HG03135 (cell line): ENCODE results near the gene SOCS2.
"Not testable (repeated sequence)": the region's sequence is repeated elsewhere in the genome, so short reads cannot be mapped to it uniquely, and the experiment has no call there.

Source experiments
- ATAC-seq: cut with Tn5 transposase; IDR thresholded peaks from one replicate; pipeline ENCODE4 v1.9.1; 2021; ENCODE audit warnings: mild to moderate bottlenecking, moderate library complexity; ENCODE audit not compliant: unreplicated experiment

SOCS2 gene

GRCh38 chr12:93592641-93593406 lies 20.3 kb downstream of the SOCS2 start:
- no peak for ATAC-seq

- no peak for ATAC-seq
These were observed 21.4 kb downstream of the SOCS2 start for GRCh38 chr12:93593843-93594242.

- ATAC-seq, result no peak
These were observed 22.4 kb downstream of the SOCS2 start for GRCh38 chr12:93594766-93595311.

DNA sequence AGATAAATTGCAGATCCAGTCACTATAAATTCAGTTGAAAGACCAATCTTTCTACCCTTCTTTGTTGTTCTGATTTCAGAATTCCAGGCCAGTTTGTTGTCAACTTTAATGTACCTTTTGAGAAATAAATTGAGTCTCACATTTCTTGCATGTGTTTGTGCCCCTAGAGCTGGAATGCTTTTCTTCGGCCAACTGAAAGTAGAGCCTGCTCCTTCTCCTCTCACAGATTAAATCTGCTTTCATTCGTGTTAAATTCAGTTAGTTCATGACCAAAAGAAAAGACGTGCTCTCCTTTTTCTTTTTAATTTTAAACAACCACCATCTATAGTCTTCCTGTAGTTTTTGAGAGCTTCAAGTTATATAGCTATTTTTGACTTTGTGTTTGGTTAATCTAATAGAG lies 22.9 kb downstream of the SOCS2 start:
- no peak for ATAC-seq

- no peak for ATAC-seq
These were observed 25.1 kb downstream of the SOCS2 start for GRCh38 chr12:93597608-93598007.

DNA sequence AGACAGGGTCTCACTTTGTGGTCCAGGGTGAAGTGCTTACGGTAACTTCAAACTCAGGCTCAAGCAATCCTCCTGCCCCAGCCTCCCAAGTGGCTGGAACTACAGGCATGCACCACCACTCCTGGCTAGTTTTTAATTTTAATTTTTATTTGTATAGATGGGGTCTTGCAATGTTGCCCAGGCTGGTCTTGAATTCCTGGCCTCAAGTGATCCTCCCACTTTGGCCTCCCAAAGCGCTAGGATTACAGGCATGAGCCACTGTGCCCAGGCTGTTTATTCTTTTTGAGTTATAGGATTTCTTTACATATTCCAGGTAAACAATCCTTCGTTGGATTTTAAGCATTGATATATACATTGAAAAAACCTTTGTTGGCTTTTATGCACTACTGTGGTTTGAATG lies 26.7 kb downstream of the SOCS2 start:
- ATAC-seq, result no peak

DNA sequence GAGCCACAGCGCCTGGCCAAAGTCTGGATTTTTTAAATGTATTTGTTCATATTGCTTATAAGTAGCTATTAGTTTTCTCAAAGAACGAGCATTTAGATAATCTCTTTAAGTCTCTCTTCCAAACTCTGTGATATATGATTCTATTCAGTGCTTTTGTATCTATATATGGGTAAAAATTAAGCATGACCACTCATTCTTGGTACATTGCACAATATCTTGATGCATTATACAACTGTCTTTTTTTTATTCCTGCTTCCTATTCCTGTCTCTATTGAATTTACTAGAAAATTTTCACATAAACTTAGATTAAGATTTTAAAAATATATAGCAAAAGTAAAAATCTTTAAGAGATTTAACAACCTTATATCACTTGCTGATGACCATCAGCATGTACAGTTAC lies 29.1 kb downstream of the SOCS2 start:
- ATAC-seq, result no peak

GRCh38 chr12:93602897-93603668 lies 30.6 kb downstream of the SOCS2 start:
- ATAC-seq, result no peak

DNA sequence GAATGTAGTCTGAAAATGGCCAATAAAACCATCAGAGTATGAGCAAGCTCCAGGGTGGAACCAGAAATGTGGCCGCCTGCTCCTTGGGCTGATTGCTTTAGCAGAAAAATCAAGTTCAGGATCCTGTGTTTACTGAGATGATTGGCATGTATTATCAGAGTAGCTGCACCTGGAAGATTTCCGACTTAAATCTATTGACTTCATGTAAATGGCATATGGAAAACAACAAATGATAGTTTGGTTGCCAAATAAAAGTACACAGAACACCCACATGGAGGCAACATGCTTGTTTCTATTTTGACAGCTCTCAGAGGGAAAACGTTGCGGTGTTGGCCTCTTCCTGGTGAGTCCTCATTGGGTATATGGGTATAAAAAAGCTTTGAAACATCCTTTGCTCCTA lies 31.3 kb downstream of the SOCS2 start:
- no peak for ATAC-seq

- ATAC-seq, result no peak
These were observed 35.8 kb downstream of the SOCS2 start for GRCh38 chr12:93608313-93608712.

DNA sequence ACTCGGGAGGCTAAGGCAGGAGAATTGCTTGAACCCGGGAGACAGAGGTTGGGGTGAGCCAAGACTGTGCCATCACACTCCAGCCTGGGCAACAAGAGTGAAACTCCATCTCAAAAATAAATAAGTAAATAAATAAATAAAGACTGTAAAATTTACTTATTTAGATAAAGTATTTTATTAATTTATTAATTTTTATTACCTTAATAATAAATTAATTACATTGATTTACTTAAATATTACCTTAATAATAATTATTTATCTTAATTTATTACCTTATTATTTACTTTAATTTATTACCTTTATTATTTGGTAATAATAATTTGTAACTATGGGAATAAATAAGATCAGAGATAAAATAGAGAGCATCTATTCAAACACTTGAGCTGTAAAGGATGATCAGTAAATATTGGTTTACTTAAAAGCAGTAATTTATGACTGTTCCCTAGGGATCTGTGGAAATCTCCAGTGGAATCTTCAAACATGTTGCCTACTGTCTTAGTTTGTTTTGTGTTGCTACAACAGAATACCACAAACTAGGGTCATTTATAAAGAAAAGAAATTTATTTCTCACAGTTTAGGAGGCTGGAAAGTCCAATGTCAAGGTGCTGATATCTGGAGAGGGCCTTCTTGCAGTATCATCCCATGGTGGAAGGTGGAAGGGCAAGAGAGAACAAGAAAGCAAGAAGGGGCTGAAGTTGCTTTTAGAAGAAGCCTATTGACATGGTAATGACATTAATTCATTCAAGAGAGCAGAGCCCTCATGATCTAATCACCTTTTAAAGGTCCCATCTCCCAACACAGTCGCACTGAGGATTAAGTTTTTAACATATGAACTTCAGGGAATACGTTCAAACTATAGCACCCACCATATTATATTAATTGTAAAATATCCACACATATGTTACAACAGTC lies 37.1 kb downstream of the SOCS2 start:
- ATAC-seq, result no peak

DNA sequence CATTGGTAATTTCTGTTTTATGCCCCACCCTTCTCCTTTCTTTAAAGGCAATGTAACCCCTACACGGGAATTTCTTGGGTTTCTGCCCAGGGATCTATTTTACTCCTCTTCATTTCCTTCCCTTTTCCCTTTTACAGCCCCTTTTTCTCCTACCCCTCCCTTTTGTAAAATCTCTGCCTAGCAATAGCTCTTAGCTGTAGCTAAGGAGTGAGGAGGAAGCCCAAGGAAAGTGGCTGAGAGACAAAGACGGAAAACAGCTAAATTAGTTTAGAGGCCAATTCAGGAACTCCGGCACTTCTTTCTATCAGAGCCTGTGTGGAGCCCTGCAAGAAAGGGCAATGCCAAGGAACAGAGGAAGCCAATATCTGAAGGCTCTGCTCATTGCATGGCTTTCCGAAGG lies 40.3 kb downstream of the SOCS2 start:
- ATAC-seq, result no peak

DNA sequence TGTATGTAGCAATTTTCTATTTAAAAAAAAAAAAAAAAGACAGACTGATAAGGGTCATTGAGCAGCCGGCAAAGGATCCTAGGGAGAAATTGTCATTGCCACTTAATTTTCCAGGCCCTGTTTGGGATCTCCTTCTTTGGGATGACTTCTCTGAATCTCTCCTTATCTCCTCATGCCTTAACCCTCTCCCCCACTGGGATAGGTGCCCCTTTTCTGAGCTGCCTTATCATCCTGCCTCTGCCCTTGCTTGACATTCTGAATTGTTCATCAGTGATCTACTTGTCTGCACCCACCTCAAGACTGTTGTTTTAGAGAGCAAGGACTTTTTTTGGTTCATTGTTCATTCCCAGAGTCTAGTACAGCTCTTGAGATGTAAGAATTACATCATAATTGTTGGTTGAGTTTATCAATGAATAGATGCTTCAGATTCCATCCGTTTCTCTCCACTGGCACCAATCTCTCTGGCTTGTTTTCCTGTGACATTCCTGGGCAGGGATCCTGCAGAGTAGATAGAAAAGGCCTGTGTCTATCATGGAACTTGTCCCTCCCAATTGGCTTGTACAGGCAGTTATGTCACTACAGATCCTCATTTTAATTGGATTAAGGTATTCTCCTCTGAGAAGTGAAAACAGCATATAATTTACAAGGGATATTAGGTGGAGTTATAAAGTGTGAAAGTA lies 42.6 kb downstream of the SOCS2 start:
- no peak for ATAC-seq

GRCh38 chr12:93616584-93617101 lies 44.2 kb downstream of the SOCS2 start:
- ATAC-seq, result no peak

DNA sequence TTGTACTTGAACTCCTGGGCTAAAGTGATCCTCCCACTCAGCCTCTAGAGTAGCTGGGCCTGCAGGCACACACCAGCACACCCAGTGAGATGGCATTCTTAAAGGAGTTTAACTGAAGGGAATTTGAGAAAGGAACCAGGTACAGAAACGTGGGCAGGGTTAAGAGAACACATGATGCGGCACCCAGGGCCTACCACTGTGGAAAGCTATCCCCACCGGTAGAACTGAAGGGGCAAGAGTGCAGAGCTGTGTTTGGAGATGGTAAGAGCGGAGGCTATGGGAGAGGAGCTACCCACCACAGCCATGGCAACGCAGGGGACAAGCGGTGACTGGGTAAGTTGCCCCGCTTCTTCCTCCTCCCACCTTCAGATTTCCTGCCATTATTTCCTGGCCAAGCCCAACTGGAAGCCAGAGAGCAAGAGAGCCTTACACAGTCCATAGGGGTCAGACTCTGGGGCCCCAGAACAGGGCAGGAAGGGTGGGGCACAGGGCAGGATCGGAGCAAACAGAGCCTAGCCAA lies 46.5 kb downstream of the SOCS2 start:
- ATAC-seq, result no peak

GRCh38 chr12:93621986-93622385 lies 49.5 kb downstream of the SOCS2 start:
- ATAC-seq, result no peak

DNA sequence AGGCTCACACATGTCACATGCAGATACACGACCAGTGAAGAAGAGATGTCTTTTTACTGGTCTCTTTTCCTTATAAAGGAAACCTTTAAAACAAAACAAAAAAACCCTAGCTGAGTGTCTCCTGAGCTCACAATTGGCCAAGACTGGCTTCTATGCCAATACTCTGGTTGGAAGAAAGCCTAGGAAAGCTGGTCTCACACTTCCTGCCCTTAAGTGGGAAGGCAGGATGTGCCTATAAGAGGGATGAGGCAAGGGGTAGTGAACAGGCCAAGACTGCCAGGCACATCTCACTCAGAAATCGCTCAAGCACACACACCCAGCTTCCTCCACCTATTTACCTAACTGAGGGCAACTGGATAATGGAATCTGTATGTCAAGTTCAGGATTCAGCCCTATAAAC lies 50.0 kb downstream of the SOCS2 start:
- no peak for ATAC-seq

GRCh38 chr12:93624595-93625294 lies 52.3 kb downstream of the SOCS2 start:
- ATAC-seq, result peak; percentile 78

GRCh38 chr12:93625295-93625645 lies 52.8 kb downstream of the SOCS2 start:
- not testable (repeated sequence) for ATAC-seq
